OCI-LY7 (cell line): ENCODE results near the gene GCNT2.

Experiments
- CTCF ChIP-seq: fragments of 200-600 bp; sonication (generic); conservative IDR thresholded peaks from 2 replicates; pipeline ENCODE4 v1.5.1; 2014; ENCODE audit warnings: mild to moderate bottlenecking, antibody characterized with exemption, low read length, moderate library complexity, mixed read lengths
- EZH2phosphoT487 ChIP-seq: fragments of 200-600 bp; sonication (generic); IDR thresholded peaks from 2 replicates; pipeline ENCODE4 v1.6.1; 2018; ENCODE audit warnings: low read depth, borderline replicate concordance, mild to moderate bottlenecking, mixed run types, antibody characterized with exemption, low read length, moderate library complexity, mixed read lengths

GRCh38 chr6:10520468-10520867, 683 bp upstream of the GCNT2 start:
- TF ChIP-seq EZH2phosphoT487 (no peak), CTCF (no peak)
